BLaER1 treated with 17β-estradiol and CSF1 and Interleukin-3, amounts not matched to agents 10 nM and 100 nM (cell line): ENCODE measurements around the gene IRF4.
"Not testable (repeated sequence)": the region's sequence is repeated elsewhere in the genome, so short reads cannot be mapped to it uniquely, and the experiment has no call there.

Source experiments
- H3K27ac ChIP-seq, 11 experiments: shearing (Covaris generic); formaldehyde crosslinking; 2 replicates each; pipeline ENCODE4 v1.8.1; 2022
- H3K27me3 ChIP-seq, 11 experiments: shearing (Covaris generic); formaldehyde crosslinking; 2 replicates each; pipeline ENCODE4 v1.8.1; 2022
- H3K36me3 ChIP-seq, 11 experiments: shearing (Covaris generic); formaldehyde crosslinking; 2 replicates each; pipeline ENCODE4 v1.8.1; 2022
- H3K4me1 ChIP-seq, 10 experiments: shearing (Covaris generic); formaldehyde crosslinking; 2 replicates each; pipeline ENCODE4 v1.8.1; 2022
- H3K4me2 ChIP-seq, 11 experiments: shearing (Covaris generic); formaldehyde crosslinking; 2 replicates each; pipeline ENCODE4 v1.8.1; 2022
- H3K4me3 ChIP-seq, 10 experiments: shearing (Covaris generic); formaldehyde crosslinking; 2 replicates each; pipeline ENCODE4 v1.8.1; 2022
- H3K9ac ChIP-seq, 11 experiments: shearing (Covaris generic); formaldehyde crosslinking; 2 replicates each; pipeline ENCODE4 v1.8.1; 2022
- H3K9me3 ChIP-seq, 11 experiments: shearing (Covaris generic); formaldehyde crosslinking; replicated peaks in 1 of 11; 2 replicates each; pipeline ENCODE4 v1.8.1; 2022
- H4K20me1 ChIP-seq, 11 experiments: shearing (Covaris generic); formaldehyde crosslinking; 2 replicates each; pipeline ENCODE4 v1.8.1; 2022
- Cebpa-rat ChIP-seq, 11 experiments: shearing (Covaris generic); IDR thresholded peaks; 2 replicates each; pipeline ENCODE4 v1.8.1; 2022

IRF4 gene

DNA sequence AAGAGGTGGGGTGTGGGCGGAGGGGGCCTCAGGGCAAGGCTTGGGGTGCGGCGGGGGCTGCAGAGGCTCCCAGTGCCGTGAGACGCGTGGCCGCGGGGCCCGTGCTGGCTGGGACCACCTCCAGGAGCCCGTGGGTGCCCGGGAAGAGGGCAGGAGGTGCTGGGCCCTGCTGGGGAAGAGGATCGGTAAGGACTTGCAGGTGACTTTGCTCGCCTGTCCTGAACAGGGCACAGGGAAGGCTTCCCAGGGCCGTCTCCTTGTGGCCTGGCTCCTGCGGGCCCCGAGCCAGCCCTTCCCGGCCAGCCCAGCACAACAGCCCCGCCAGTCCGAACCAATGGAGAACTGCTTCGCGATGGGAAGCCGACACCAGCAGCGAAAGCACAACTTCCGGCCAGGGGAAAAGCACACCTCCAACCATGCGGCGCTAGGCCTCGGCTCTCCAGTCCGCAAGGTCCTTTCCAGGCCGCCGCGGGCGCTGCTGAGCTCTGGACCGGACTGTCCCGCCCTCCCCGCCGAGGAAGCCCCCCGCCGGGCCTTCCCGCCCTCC lies 32.3 kb downstream of the IRF4 start:
- no peaks in the 10 kb centered on the region for H3K36me3 ChIP-seq
- no peak overlapping the region for H3K9ac ChIP-seq
- no peaks in the 10 kb centered on the region for H4K20me1 ChIP-seq
- TF ChIP-seq Cebpa-rat (IDR thresholded peaks at IDR 0.05), result no peak
- H3K27ac ChIP-seq, result peak overlapping the region in 5 of 11 experiments; percentile 37 to 69 (median 56); a peak in 6 of 22 replicates
- no peak overlapping the region for H3K4me2 ChIP-seq
- peaks cover 21 to 38% (median 30%) of the 10 kb centered on the region in 10 experiments; a peak in 19 of 20 replicates for H3K4me1 ChIP-seq
- peaks cover 20 to 48% (median 30%) of the 10 kb centered on the region in 11 experiments; a peak in 21 of 22 replicates for H3K9me3 ChIP-seq
- no peaks in the 10 kb centered on the region for H3K27me3 ChIP-seq
- no peak overlapping the region for H3K4me3 ChIP-seq

DNA sequence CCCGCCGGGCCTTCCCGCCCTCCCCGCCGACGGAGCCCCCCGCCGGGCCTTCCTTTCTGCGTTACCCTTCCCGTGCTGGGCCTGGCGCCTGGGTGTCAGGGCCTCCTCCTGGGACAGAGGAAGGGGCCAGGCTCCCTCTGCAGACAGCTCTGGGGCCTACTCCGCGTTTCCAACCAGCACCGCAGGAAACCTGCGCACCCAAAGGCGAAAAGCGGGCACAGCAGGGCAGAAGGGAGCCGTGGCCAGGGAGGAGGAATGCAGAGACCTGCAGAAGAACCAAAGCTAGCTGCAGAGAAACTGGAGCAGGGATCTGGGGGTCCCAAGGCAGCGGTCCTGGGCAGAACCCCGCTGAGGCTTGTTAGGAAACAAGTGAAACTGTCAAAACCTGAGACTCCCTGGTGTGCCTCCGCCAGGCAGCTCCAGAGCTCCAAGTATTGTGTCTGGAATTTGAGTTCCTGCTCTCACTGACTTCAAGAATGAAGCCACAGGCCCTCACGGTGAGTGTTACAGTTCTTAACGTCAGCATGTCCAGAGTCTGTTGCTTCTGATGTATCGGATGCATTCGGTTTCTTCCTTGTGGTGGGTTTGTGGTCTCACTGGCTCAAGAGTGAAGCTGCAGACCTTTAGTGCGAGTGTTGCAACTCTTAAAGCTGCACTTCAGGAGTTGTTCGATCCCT lies 33.3 kb downstream of the IRF4 start:
- H3K4me1 ChIP-seq, result peaks cover 21 to 48% (median 40%) of the 10 kb centered on the region in 10 experiments; a peak in 19 of 20 replicates
- no peaks in the 10 kb centered on the region for H4K20me1 ChIP-seq
- no peaks in the 10 kb centered on the region for H3K36me3 ChIP-seq
- H3K27me3 ChIP-seq, result no peaks in the 10 kb centered on the region
- H3K27ac ChIP-seq, result no peak overlapping the region
- no peak overlapping the region for H3K4me2 ChIP-seq
- TF ChIP-seq Cebpa-rat (IDR thresholded peaks at IDR 0.05), result no peak
- no peak overlapping the region for H3K4me3 ChIP-seq
- H3K9ac ChIP-seq, result no peak overlapping the region
- peaks cover 20 to 46% (median 30%) of the 10 kb centered on the region in 11 experiments; a peak in 21 of 22 replicates for H3K9me3 ChIP-seq

DNA sequence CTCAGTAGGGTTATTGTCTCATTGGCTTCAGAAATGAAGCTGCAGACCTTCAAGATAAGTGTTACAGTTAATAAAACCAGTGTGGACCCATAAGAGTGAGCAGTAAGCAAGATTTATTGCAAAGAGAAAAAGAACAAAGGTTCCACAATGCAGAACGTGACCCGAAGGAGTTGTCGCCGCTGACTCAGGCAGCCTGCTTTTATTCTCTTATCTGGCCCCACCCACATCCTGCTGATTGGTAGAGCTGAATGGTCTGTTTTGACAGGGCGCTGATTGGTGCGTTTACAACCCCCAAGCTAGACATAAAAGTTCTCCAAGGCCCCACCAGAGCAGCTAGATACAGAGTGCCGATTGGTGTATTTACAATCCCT lies 33.9 kb downstream of the IRF4 start:
- not testable (repeated sequence) for H4K20me1 ChIP-seq, H3K27ac ChIP-seq, H3K36me3 ChIP-seq, H3K4me2 ChIP-seq, H3K4me3 ChIP-seq, H3K27me3 ChIP-seq, H3K9ac ChIP-seq
- Histone ChIP-seq H3K4me1 (peaks cover 21 to 53% (median 44%) of the 10 kb centered on the region in 10 experiments; a peak in 19 of 20 replicates), H3K9me3 (peaks cover 18 to 43% (median 28%) of the 10 kb centered on the region in 11 experiments; a peak in 21 of 22 replicates)

DNA sequence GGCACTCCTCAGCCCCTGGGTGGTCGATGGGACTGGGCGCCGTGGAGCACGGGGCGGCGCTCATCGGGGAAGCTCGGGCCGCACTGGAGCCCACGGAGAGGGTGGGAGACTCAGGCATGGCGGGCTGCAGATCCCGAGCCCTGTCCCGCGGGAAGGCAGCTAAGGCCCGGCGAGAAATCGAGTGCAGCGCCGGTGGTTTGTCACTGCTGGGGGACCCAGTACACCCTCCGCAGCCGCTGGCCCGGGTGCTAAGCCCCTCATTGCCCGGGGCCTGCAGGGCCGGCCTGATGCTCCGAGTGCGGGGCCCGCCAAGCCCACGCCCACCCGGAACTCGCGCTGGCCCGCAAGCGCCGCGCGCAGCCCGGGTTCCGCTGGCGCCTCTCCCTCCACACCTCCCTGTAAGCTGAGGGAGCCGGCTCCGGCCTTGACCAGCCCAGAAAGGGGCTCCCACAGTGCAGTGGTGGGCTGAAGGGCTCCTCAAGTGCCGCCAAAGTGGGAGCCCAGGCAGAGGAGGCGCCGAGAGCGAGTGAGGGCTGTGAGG lies 34.7 kb downstream of the IRF4 start:
- not testable (repeated sequence) for H4K20me1 ChIP-seq, H3K4me3 ChIP-seq, H3K27me3 ChIP-seq, H3K27ac ChIP-seq, H3K4me2 ChIP-seq, H3K9ac ChIP-seq, H3K36me3 ChIP-seq
- Histone ChIP-seq H3K4me1 (peaks cover 21 to 57% (median 46%) of the 10 kb centered on the region in 10 experiments; a peak in 19 of 20 replicates), H3K9me3 (peaks cover 10 to 35% (median 20%) of the 10 kb centered on the region in 11 experiments; a peak in 21 of 22 replicates)

DNA sequence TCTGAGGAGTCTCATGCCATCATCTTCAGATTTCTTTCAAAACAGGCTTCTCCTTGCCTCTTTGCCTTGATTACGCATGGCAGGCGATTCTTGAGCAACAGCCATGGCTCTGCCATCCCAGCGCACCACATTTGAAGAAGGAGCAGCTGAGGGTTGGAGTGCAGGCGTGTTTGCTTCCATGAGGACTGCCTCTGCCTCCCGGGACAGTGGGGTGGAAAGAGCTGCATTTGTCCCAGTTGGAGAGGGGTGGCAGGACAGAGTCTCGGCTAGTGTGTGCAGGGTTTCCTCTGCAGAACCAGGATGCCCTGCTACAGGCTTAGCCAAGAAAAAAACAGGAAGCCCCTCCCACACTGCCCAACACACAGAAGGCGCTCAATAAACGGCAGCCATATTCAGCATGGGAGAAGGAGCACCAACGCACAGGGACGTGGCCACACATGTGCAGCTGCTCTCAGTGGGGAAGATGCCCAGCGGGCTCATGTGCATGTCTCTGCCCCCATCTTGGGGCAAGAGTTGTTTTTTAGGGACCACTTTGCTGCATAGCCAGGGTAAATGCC lies 36.6 kb downstream of the IRF4 start:
- no peak overlapping the region for H3K4me3 ChIP-seq
- no peaks in the 10 kb centered on the region for H3K36me3 ChIP-seq
- TF ChIP-seq Cebpa-rat (IDR thresholded peaks at IDR 0.05), result no peak
- H4K20me1 ChIP-seq, result no peaks in the 10 kb centered on the region
- no peak overlapping the region for H3K27ac ChIP-seq
- H3K9me3 ChIP-seq, result peaks cover 7 to 36% (median 16%) of the 10 kb centered on the region in 11 experiments; a peak in 20 of 22 replicates
- peaks cover 12 to 57% (median 42%) of the 10 kb centered on the region in 10 experiments; a peak in 19 of 20 replicates for H3K4me1 ChIP-seq
- H3K27me3 ChIP-seq, result no peaks in the 10 kb centered on the region
- H3K9ac ChIP-seq, result no peak overlapping the region
- H3K4me2 ChIP-seq, result peak overlapping the region; percentile 17 to 73 (median 60)

DNA sequence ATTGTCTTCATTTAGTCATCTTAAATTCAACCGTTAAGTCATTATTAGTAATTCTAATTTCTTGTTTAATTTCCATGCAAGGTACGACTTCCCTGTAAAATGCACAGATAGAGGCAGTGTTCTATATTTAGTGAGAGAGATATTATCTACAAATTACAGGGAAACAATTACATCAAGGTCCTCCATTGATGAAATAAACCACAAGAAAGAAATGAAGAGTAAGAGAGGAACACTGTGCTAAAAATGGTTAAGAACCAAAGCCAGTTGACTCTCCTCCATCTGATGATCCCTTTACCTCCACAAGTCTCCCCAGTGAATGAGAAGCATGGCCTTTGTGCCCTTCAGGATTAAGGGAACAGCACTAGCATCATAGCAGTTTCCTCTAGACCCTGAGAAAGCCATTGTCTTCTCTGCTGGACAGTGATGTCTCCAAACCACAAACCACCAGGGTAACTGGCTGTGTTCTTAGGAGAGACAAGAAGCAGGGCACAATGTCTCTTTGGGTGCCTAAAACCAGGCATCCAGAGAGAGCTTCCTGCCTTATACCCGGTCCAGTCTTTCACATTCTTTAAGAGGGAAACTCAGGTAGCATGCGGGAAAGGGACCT lies 38.1 kb downstream of the IRF4 start:
- Histone ChIP-seq H3K9ac (no peak overlapping the region; a peak in 1 of 22 replicates), H3K4me2 (peak overlapping the region in 10 of 11 experiments; percentile 17 to 73 (median 61); a peak in 18 of 22 replicates), H3K4me1 (peaks cover 17 to 61% (median 45%) of the 10 kb centered on the region in 10 experiments; a peak in 19 of 20 replicates), H3K36me3 (no peaks in the 10 kb centered on the region), H3K9me3 (peaks cover 7 to 27% (median 10%) of the 10 kb centered on the region in 11 experiments; a peak in 19 of 22 replicates), H3K27me3 (no peaks in the 10 kb centered on the region), H3K4me3 (no peak overlapping the region), H4K20me1 (no peaks in the 10 kb centered on the region), H3K27ac (no peak overlapping the region)
- TF ChIP-seq Cebpa-rat (IDR thresholded peaks at IDR 0.05), result no peak

DNA sequence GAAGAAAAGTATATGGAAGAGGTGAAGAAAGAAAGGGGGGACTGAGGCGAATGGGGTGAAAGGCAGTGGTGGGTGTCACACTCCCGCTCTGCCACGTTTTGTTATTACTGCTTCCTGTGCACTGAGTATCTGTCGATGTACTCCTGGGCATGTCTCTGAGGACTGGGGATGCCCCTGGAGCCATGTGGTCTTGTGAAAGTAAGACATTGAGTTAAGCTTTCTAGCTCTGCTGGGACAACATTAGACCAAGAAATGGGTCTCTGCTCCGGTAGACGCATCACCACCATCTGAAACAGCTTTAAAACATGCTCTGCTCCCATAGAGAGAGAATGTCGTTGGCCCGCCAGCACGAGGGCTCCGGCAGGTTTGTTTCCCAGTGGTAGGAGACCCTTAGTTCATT lies 40.0 kb downstream of the IRF4 start:
- H3K9ac ChIP-seq, result no peak overlapping the region
- no peak overlapping the region for H3K4me3 ChIP-seq
- peaks cover 0 to 17% (median 6%) of the 10 kb centered on the region in 11 experiments; a peak in 9 of 22 replicates for H3K9me3 ChIP-seq
- TF ChIP-seq Cebpa-rat (IDR thresholded peaks at IDR 0.05), result no peak
- peaks cover 21 to 68% (median 53%) of the 10 kb centered on the region in 10 experiments; a peak in 19 of 20 replicates for H3K4me1 ChIP-seq
- no peak overlapping the region for H3K27ac ChIP-seq
- no peaks in the 10 kb centered on the region for H4K20me1 ChIP-seq
- H3K27me3 ChIP-seq, result no peaks in the 10 kb centered on the region
- H3K4me2 ChIP-seq, result peak overlapping the region in 3 of 11 experiments; percentile 3 to 41 (median 26); a peak in 4 of 22 replicates
- no peaks in the 10 kb centered on the region; a peak in 1 of 22 replicates for H3K36me3 ChIP-seq

DNA sequence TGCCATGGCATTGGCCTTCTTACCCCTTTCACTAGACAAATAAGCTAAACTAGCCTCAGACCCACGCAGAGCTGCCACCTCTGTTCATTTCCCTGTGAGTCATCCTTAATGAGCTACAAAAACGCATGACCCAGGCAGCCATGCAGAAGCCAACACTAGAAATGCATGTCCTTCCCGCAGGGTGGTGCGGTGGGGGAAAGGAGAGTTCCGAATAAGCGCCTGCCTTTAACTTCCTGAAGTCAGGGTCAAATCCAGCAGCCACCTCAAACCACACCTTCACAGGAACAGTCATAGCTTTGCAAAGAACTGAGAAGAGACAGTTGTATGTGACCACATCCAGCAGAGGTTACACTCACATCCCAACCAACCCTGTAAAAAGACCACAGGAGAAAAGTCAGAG lies 40.4 kb downstream of the IRF4 start:
- Histone ChIP-seq H4K20me1 (no peaks in the 10 kb centered on the region), H3K4me1 (peaks cover 21 to 63% (median 52%) of the 10 kb centered on the region in 10 experiments; a peak in 19 of 20 replicates), H3K9ac (no peak overlapping the region), H3K4me3 (no peak overlapping the region), H3K4me2 (peak overlapping the region in 3 of 11 experiments; percentile 3 to 41 (median 26); a peak in 1 of 22 replicates), H3K36me3 (no peaks in the 10 kb centered on the region; a peak in 1 of 22 replicates), H3K27ac (no peak overlapping the region), H3K27me3 (no peaks in the 10 kb centered on the region), H3K9me3 (peaks cover 0 to 16% (median 6%) of the 10 kb centered on the region in 11 experiments; a peak in 9 of 22 replicates)
- no peak for TF ChIP-seq Cebpa-rat (IDR thresholded peaks at IDR 0.05)
